IPS-11a (cell line): Measurements from ENCODE around the gene HECTD3.
"Not testable (repeated sequence)": the region's sequence is repeated elsewhere in the genome, so short reads cannot be mapped to it uniquely, and the experiment has no call there.

Source experiments
- H3K4me3 ChIP-seq: one replicate; pipeline ENCODE4 v1.5.1; 2013; ENCODE audit warnings: low read depth, low read length, control low read depth

The HECTD3 gene

DNA sequence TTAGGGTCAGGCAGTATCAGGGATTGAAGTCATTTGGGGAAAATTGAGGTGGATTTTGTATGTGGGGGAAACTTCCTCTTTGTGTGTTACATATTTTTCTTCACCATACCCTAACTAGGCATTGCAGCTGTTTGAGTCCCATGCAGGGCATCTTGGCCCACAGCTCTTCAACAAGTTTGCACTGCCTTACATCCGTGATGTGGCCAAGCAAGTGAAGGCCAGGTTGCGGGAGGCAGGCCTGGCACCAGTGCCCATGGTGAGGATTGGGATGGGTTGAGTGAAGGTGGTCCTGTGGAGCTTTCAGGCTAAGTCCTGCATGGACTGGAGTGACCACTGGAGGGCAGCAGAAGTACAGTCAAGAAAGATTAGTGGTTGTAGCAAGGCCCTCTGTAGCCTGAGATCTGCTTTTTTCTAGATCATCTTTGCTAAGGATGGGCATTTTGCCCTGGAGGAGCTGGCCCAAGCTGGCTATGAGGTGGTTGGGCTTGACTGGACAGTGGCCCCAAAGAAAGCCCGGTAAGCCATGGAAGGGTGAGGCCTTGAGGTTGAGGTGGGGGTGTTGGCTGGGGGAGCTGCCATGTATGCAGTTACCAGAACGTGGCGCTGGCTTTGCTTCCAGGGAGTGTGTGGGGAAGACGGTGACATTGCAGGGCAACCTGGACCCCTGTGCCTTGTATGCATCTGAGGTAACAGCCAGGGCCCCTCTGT, 3.4 kb upstream of the HECTD3 start:
- no peak overlapping the region for H3K4me3 ChIP-seq

DNA sequence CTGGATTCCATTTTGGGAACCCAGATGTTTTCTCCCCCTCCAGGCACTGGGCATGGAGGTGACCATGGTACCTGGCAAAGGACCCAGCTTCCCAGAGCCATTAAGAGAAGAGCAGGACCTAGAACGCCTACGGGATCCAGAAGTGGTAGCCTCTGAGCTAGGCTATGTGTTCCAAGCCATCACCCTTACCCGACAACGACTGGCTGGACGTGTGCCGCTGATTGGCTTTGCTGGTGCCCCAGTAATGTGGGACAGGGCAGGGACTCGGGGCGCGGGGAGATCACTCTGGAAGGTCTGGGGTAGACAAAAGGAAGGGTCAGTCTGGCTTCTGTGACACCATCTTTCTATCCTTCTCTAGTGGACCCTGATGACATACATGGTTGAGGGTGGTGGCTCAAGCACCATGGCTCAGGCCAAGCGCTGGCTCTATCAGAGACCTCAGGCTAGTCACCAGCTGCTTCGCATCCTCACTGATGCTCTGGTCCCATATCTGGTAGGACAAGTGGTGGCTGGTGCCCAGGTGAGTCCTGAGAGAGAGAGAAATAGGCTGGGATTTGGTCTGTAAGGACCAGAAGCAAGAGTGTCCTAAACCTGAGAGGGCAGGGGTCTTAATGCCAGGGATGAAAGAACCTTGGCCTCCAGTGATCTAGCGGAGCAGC, 2.6 kb upstream of the HECTD3 start:
- H3K4me3 ChIP-seq: no peak overlapping the region

DNA sequence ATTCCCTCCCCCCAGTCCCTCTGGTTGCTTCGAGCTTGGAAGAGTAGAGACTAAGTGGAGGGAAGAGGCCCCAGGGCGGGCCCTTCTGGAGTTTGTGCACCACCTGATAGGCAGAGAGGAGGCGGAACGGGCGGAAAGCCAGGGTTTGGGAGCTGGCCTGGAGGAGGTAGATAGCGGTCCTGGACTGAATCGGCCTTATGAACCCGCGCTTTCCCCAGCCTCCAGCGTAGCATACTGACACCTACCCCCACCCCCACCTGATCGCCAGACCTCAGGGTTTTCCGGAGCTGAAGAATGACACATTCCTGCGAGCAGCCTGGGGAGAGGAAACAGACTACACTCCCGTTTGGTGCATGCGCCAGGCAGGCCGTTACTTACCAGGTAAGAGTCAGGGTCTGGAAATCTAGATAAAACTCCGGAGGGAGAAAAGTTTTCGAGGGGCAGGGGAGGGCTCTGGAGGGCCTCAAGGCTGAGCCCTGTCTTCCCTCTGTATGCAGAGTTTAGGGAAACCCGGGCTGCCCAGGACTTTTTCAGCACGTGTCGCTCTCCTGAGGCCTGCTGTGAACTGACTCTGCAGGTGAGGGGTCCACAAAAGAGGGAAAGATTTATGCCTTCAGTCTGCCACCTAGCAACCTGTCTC, 1.6 kb upstream of the HECTD3 start:
- H3K4me3 ChIP-seq: peak overlapping the region; percentile 58

DNA sequence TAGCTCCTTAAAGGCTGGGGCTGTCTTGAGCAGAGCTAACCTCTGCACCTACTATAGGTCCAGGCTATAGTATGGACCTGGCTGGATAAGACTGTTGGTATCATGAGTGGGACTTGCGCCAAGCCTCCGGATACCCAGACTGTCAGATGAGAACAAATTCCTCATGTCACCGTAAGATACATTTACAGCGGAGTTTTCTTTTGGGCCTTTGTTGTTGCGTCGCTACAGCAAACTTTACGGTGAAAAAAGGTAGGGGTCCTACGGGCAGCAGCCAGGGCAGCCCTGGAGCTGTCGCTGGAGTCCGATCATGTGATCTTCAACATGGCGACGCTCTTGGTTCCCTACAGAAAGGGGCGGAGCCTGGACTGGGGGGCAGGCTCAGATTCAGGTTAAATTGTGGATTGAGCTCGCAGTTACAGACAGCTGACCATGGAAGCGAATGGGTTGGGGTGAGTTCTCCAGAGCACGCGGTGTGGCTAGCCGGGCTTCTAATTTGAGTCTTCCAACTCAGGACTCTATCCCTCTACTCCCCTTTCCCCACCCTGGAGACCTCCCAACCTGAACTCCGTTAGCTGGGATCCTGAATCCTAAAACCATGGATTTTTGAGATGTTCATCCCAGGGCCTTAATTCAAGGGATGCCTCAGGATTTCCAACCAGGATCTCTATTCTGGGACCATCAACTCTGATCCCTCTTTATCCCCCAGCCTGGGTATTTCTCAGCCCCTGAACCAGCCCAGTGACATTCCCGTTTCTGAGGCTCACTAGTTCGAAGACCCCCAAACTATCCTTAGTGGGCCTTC, 914 bp upstream of the HECTD3 start, which contains the start of gene UROD:
UROD (plus strand) TSS at position 418 of the 802 bp plus-strand sequence; CDS start at position 430, 12 bp downstream.
- peak within 1 kb of the TSS; percentile 58 for H3K4me3 ChIP-seq

DNA sequence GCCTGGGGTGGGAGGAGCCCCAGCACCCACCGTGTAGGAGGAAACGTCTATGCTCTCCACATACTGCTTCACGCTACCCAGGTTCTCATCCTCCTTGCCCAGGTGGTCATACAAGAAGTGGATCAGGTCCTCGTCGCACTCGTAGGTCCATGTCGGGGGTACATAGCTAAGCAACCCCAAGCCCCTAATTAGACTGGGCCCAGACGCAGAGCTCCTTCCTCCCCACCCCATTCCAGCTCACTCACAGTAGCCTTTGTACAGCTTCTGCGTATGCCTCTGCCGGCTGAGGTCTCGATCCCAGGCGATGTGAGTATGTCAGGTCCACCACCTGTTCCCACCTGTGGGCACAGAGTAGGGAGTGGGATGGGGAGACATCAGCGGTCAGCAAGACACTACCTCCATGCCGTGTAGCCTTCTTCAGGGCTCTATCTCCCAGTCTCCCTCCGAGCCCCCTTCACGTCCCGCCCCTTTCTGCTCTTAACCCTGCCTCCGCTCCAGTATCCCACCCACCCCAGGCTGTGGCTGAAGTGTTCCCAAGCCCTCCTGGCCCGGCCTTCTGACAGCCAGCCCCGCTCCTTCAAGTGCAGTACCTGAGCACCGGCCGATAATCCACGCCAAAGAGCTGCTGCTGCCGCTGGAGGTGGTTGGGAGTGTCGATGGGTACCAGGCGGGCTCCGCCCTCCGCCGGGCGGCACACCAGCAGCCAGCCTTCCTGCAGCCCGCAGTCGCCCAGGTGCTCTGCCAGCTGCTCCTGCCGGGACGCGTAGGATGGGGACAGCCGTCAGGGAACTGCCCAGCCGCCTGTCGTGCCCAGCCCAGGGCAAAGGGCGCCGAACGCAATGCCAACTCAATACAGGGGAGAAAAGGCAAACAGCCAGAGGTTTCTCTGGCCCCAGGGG, 919 bp downstream of the HECTD3 start:
- peak overlapping the region; percentile 57 for H3K4me3 ChIP-seq

DNA sequence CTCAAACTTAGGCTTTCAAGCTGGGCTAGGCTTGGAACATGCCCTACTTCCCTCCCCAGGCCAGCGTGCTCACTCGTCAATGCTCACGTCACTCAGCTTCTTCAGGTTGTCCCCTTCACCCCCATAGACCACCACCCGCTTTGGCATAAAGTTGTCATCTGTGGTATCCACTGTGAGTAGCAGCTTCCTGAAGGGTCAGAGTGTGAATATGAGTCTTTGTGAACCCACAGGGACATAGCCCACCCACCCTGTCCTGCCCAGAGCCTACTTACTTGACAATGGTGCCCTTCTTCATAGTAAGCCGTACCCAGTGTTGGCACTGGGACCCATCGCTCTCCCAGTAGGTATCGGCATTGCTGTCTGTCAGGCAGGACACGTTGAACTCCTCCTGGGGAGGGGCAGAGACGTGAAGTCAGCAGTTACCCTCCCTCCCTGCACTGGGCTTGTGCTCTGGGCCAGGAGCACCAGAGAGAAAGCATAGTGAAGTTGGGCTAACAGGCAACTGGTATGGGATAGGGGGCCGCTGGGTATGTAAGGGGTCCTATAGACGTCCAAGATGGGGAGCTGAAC, 1.7 kb downstream of the HECTD3 start:
- H3K4me3 ChIP-seq: no peak overlapping the region

DNA sequence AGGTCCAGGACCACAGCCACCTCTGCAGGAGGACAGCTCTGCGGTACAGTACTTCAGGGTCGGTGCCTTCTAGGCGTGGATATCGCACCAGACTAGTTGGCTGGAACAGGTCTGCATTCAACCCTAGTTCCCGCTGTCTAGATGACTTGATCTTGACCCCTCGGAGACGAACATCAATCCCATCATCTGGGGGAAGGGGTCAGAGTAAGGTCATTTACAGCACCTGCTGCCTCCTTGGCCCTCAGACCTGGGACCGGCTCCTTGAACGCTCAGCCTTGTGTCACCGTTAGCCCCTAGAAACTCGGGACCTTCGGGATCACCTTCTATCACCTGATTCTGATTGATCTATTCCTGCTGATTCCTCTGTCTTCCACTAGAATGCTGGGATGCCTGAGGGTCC, 2.6 kb downstream of the HECTD3 start:
- no peak overlapping the region for H3K4me3 ChIP-seq

DNA sequence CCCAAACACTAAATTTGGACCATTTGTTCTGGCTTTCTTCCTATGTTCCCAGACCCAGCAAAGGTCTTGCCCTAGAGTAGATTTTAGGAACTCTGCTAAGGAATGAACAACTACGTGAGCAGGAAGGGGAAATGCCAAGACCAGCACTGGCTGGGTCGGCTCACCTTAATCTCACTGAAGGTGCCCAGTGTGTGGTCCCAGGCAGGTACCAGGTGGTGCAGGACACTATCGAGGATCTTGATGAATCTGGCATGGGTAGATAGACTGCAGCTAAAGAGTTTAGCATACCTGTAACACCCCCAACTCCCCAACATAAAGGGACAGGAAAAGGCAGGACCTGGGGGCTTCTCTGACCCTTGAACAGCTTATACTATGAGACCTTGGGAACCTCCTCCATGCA, 3.0 kb downstream of the HECTD3 start:
- no peak overlapping the region for H3K4me3 ChIP-seq

DNA sequence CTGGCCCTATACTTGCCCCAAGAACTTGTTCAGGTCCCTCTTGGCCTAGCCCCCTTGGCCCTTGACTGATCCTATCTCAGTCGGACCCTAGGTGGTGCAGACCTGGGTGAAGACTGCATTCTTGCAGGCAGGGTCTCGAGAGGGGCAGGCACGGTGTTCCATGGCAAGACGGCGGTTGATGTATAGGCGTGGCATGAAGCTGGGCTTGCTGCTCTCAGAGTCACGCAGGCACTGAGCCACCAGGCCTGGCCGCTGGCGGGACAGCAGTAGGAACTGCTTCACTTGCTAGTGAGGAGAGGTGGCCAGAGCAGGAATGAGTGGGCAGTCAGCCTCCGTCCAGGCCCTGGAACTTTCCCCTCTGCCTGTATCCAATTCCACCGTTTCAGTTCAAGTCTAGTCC, 3.8 kb downstream of the HECTD3 start:
- H3K4me3 ChIP-seq: no peak overlapping the region

DNA sequence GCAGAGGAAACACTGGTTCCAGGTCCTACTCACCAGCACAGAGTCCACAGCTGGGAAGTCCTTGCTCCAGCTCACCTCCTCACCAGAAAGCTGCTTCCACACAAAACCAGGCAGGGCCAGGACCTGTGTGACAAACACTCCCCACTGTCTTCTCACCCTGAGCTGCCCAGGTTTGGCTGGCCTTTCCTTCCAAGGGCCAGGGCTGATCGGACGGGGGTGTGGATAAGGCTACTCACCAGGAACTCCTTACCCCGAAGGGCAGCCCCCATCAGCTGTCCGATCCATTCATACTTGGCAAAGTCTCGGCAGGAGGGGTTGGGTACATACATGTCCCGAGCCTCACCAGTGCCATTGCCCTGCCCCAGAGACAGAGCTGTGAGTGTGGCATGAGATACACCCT, 5.4 kb downstream of the HECTD3 start:
- no peak overlapping the region for H3K4me3 ChIP-seq

DNA sequence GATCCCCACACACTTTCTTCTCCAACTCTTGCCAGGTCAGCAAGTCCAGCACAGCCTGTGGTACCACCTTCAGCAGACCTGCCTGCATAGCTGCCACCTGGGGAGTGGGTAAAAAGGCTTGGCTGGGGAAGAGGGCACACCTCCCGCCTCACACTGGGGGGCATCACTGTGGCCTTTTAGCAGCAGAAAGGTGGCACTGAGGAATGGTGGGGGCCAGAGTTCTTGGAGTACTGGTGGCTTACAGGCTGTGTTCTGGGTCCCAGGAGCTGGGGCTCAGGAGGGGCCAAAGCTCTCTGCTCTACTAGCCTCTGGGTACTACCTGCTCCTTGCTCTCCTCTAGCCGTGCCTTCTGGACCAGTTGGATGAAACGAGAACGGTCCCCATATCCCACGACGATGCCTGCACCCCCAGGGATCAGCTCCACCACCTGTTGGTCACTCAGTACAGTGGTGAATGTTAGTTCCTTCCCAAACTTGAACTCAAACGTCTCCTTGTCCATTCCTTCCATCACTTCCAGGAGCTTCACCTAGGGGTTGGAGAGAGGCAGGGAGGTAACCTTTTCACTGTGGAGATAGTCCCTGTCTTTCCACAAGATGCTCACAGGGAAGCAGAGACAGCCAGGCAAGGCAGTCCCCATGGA, 6.7 kb downstream of the HECTD3 start:
- H3K4me3 ChIP-seq: no peak overlapping the region

DNA sequence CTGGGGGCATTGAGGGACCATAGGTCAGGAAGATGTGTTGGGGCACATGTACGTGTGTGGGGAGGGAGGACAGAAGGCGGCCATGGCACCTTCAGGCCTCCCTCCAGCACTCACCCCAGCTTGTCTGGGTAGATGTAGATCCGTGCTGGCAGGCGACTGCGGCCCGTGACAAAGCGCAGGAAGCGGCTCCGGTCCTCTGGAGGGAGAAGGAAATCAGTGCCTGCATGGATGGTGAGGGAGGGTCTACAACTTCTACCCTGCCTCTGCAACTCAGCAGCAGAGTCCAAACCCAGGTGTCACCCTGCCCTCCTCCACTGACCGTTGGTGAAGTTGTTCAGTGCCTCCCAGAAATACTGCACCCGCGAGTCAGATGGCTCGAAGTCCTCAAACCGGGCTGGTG, 7.4 kb downstream of the HECTD3 start:
- no peak overlapping the region for H3K4me3 ChIP-seq

DNA sequence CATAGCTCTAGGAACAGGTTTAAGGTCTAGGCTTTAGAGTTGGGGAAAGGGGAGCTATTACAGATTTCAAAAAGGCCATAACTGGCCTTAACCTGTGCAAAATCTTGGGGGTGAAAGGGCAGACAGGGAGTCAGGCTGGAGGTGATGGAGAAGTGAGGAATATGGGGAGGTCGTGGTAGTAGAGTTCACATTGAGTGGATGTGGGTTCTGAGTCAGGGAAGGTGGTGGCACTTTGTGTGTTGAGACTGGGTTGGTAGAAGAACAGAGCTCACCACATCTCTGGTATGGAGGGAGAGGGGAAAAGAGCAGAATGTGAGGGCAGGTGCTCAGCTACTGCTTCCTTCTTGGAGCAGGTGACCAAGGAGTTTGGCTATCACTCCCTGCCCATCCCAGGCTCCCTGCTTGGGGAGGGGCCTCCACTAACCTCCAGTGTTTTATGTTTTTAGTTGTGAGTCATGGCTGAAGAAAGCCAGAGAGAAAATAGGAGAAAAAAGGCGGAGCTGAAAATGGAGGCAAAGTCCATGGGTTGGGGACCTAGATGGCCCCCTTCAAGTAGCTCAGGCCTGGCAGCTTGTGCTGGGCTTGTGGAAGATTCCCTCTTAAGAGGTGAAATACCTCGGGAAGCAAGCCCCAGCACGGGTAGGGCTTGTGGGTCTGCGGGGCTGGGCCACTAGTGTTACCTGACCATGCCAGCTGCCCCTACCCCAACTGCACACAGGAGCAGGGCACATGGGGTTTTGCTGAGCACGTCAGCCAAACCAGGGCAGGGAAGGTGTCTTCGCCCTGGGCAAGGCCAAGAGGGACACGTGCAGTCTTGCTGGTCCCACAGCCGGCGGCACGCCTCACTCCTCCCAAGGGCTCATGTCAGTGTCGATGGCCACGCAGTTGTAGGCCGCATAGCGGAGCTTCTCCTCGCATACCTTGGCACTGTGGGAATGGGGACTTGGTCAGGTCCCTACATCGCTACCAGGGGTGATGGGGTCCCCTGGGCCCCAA, 8.2 kb downstream of the HECTD3 start:
- H3K4me3 ChIP-seq: no peak overlapping the region

DNA sequence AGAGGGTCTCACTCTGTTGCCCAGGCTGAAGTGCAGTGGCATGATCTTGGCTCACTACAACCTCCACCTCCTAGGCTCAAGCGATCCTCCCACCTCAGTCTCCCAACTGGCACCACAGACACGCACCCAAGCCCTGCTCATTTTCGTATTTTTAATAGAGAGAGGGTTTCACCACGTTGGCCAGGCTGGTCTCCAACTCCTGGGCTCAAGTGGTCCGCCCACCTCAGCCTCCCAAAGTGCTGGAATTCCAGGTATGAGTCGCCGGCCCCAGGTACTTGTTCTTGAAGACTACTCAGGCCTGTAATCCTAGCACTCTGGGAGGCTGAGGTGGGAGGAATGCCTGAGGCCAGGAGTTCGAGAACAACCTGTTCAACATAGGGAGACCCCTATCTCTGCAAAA, 9.5 kb downstream of the HECTD3 start:
- not testable (repeated sequence) for H3K4me3 ChIP-seq

DNA sequence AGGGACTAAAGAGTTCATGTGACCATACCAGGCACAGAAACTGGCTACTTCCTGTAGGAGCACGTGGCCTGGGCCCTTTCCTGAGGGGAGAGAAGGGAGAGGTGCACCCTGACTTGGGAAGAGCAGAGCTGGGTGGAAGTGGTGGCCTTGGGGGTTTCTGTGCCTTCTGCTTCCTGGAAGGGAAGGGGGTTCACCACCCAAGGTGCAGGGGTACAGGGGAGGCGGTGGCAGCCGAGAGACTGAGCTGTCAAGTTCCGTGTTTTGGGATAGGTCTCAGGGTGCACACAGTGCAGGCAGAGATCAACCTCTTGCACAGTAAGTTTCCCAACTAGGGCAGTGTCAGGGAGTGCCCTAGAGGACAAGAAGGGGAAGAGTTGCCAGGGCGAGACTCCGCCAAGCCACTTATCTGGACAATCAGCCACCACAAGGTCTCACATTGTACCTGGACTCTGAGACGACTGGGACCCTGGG, 10.1 kb downstream of the HECTD3 start:
- H3K4me3 ChIP-seq: no peak overlapping the region

DNA sequence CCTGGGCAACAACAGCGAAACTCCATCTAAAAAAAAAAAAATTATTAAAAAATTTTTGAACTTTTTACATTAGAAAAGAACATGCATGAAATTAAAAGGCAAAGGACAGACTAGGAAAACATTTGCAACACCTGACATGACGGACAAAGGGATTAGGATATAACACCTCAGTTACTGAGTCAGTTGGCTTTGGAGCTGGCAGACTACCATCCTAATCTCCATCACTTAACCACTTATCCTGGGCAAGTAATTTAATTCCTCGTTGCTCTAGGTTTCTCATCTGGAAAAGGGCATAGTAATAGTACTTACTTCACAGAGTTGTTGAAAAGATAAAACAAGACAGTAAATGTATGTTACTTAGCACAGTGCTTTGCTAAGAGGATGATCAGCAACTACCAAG, 11.9 kb downstream of the HECTD3 start:
- no peak overlapping the region for H3K4me3 ChIP-seq

DNA sequence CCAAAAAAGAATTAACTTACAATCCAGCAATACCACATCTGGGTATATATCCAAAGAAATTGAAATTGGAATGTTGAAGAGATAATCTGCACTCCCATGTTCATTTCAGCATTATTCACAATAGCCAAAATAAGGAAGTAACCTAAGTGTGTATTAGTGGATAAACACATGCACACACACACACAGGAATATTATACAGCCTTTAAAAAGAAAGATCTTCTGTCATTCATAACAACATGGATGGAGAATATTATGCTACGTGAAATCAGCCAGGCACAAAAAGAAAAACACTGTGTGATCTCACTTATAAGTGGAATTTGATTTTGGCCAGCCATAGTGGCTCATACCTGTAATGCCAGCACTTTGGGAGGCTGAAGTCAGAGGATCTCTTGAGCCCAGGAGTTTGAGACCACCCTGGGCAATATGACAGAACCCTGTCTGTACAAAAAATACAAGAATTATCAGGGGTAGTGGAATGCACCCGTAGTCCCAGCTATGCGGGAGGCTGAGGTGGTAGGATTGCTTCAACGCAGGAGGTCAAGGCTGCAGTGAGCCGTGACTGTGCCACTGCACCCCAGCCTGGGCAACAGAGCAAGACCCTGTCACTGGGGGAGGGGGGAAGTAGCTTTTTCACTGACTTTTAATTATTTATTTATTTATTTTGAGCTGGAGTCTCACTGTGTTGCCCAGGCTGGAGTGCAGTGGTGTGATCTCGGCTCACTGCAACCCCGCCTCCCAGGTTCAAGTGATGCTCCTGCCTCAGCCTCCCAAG, 15.5 kb downstream of the HECTD3 start:
- H3K4me3 ChIP-seq: no peak overlapping the region
